Parathyroid adenoma (tissue), 2 donors: ENCODE data around the gene TFAP2D.

Experiments used
- H2AFZ ChIP-seq: fragments of 300-600 bp; sonication (generic); one replicate; pipeline ENCODE4 v1.7.0; 2017; ENCODE audit warnings: antibody characterized with exemption, mild to moderate bottlenecking
- H3K27ac ChIP-seq: fragments of 300-600 bp; sonication (generic); one replicate; pipeline ENCODE4 v1.7.0; 2017
- H3K27me3 ChIP-seq: fragments of 300-600 bp; sonication (generic); one replicate; pipeline ENCODE4 v1.7.0; 2017; ENCODE audit warnings: low read length; ENCODE audit not compliant: control insufficient read depth, insufficient read depth
- H3K36me3 ChIP-seq: fragments of 300-600 bp; sonication (generic); one replicate; pipeline ENCODE4 v1.7.0; 2017; ENCODE audit warnings: low read length; ENCODE audit not compliant: control insufficient read depth, insufficient read depth
- H3K4me1 ChIP-seq: fragments of 300-600 bp; sonication (generic); one replicate; pipeline ENCODE4 v1.7.0; 2017; ENCODE audit warnings: control low read depth
- H3K4me2 ChIP-seq: fragments of 300-600 bp; sonication (generic); one replicate; pipeline ENCODE4 v1.7.0; 2017; ENCODE audit warnings: low read length
- H3K4me3 ChIP-seq: fragments of 300-600 bp; sonication (generic); one replicate; pipeline ENCODE4 v1.7.0; 2017; ENCODE audit warnings: low read depth, low read length
- H3K79me2 ChIP-seq: fragments of 300-600 bp; sonication (generic); one replicate; pipeline ENCODE4 v1.7.0; 2017; ENCODE audit warnings: control low read depth
- H3K9ac ChIP-seq: fragments of 300-600 bp; sonication (generic); one replicate; pipeline ENCODE4 v1.7.0; 2017; ENCODE audit warnings: mild to moderate bottlenecking
- H3K9me3 ChIP-seq: fragments of 300-600 bp; sonication (generic); one replicate; pipeline ENCODE4 v1.7.0; 2017; ENCODE audit warnings: low read length; ENCODE audit not compliant: control insufficient read depth
- CTCF ChIP-seq: fragments of 300-600 bp; sonication (generic); IDR thresholded peaks from one replicate; pipeline ENCODE4 v1.7.0; 2017; ENCODE audit warnings: antibody characterized with exemption, mild to moderate bottlenecking
- donor health status: primary hyperparathyroidism.

TFAP2D gene

GRCh38 chr6:50820869-50821264, 107.5 kb downstream of the TFAP2D start:
- no peak overlapping the region for H3K4me3 ChIP-seq
- H3K27me3 ChIP-seq: peaks cover 11% of the 10 kb centered on the region
- H3K79me2 ChIP-seq: no peaks in the 10 kb centered on the region
- H3K4me2 ChIP-seq: no peak overlapping the region
- H3K9ac ChIP-seq: no peak overlapping the region
- no peaks in the 10 kb centered on the region for H3K4me1 ChIP-seq
- no peak overlapping the region for H3K27ac ChIP-seq
- no peaks in the 10 kb centered on the region for H3K9me3 ChIP-seq
- TF ChIP-seq CTCF: no peak
- no peak overlapping the region for H2AFZ ChIP-seq
- H3K36me3 ChIP-seq: no peaks in the 10 kb centered on the region

- no peaks in the 10 kb centered on the region for H3K9me3 ChIP-seq
- peaks cover 15% of the 10 kb centered on the region for H3K27me3 ChIP-seq
- H3K4me1 ChIP-seq: no peaks in the 10 kb centered on the region
- H3K79me2 ChIP-seq: no peaks in the 10 kb centered on the region
- H3K9ac ChIP-seq: no peak overlapping the region
- no peaks in the 10 kb centered on the region for H3K36me3 ChIP-seq
- H3K4me3 ChIP-seq: no peak overlapping the region
- H3K4me2 ChIP-seq: no peak overlapping the region
- TF ChIP-seq CTCF: no peak
- no peak overlapping the region for H3K27ac ChIP-seq
- no peak overlapping the region for H2AFZ ChIP-seq
These were observed 108.2 kb downstream of the TFAP2D start for GRCh38 chr6:50821441-50822077.

GRCh38 chr6:50822078-50822476, 108.8 kb downstream of the TFAP2D start:
- no peaks in the 10 kb centered on the region for H3K9me3 ChIP-seq
- no peaks in the 10 kb centered on the region for H3K4me1 ChIP-seq
- no peak for TF ChIP-seq CTCF
- H3K9ac ChIP-seq: no peak overlapping the region
- H3K36me3 ChIP-seq: no peaks in the 10 kb centered on the region
- peaks cover 15% of the 10 kb centered on the region for H3K27me3 ChIP-seq
- H3K4me3 ChIP-seq: no peak overlapping the region
- H3K27ac ChIP-seq: no peak overlapping the region
- no peak overlapping the region for H2AFZ ChIP-seq
- no peak overlapping the region for H3K4me2 ChIP-seq
- no peaks in the 10 kb centered on the region for H3K79me2 ChIP-seq
